HepG2 (cell line): ENCODE data around the gene LIPH. TPM values are rescaled to one million over a fixed set of nuclear protein-coding genes. Genes with fewer than 3 reads are reported as not detected.
A peak's percentile ranks its signal among the peaks of the same experiment; 100 is the strongest.

Experiments
- CBX5 ChIP-seq: sonication (generic); formaldehyde crosslinking; IDR thresholded peaks from 2 replicates; pipeline ENCODE4 v1.4.0; 2020; ENCODE audit warnings: missing genetic modification reagents, borderline replicate concordance
- HOXA3 ChIP-seq: sonication (generic); formaldehyde crosslinking; IDR thresholded peaks from 2 replicates; pipeline ENCODE4 v1.5.0; 2020; ENCODE audit warnings: missing genetic modification reagents
- JUNB ChIP-seq: sonication (generic); formaldehyde crosslinking; IDR thresholded peaks from 2 replicates; pipeline ENCODE4 v1.8.0; 2022; ENCODE audit warnings: missing genetic modification reagents, mild to moderate bottlenecking, borderline replicate concordance
- SYNCRIP ChIP-seq: fragments of 200-400 bp; formaldehyde crosslinking; IDR thresholded peaks from 2 replicates; pipeline ENCODE4 v1.6.1; 2018; ENCODE audit warnings: mild to moderate bottlenecking, low read depth, low read length; ENCODE audit not compliant: insufficient read depth
- TSC22D2 ChIP-seq: sonication (generic); formaldehyde crosslinking; IDR thresholded peaks from 2 replicates; pipeline ENCODE4 v1.5.1; 2020; ENCODE audit warnings: missing genetic modification reagents, mild to moderate bottlenecking, borderline replicate concordance
- ZNF546 ChIP-seq: sonication (generic); formaldehyde crosslinking; conservative IDR thresholded peaks from 2 replicates; pipeline ENCODE4 v1.8.1; 2023; ENCODE audit warnings: mild to moderate bottlenecking, missing genetic modification reagents
- polyA plus RNA-seq, 8 experiments: library from polyadenylated mRNA; depleted of rRNA in 3 of 8; stranded (reverse) in 7 of 8; unstranded in 1 of 8; fragments of >200 nt; fragmentation: Illumina TruSeq in 4 of 8; extraction: Trizol in 4 of 8; gene quantifications; 2 replicates each; pipeline versions ENCODE4 v1.2.1 to v1.2.3, GENCODE V29; 2011 to 2016; ENCODE audit warnings: low read depth in 4 of 8, missing spikeins in 1 of 8, mixed read lengths in 1 of 8; ENCODE audit not compliant: insufficient read depth in 1 of 8
- total RNA-seq, 5 experiments: library from RNA; depleted of rRNA; stranded (reverse); fragments of >200 nt; fragmentation: Illumina TruSeq; extraction: Trizol; gene quantifications; 2 replicates each; pipeline ENCODE4 v1.2.3, GENCODE V29; 2016; ENCODE audit warnings: low read depth in 1 of 5
- TF ChIP-seq, protein P1 (sequence below): sonication (generic); formaldehyde crosslinking; IDR thresholded peaks from 2 replicates; pipeline ENCODE4 v1.5.0; 2020; ENCODE audit warnings: mild to moderate bottlenecking, missing genetic modification reagents, borderline replicate concordance
- TF ChIP-seq, protein P2 (sequence below): sonication (generic); formaldehyde crosslinking; IDR thresholded peaks from 2 replicates; pipeline ENCODE4 v1.9.0; 2021; ENCODE audit warnings: missing genetic modification reagents, borderline replicate concordance
- TF ChIP-seq, protein P3 (sequence below): sonication (generic); formaldehyde crosslinking; IDR thresholded peaks from 2 replicates; pipeline ENCODE4 v1.4.0; 2020; ENCODE audit warnings: missing genetic modification reagents, borderline replicate concordance
- TF ChIP-seq, protein P4 (sequence below): sonication (generic); formaldehyde crosslinking; IDR thresholded peaks from 2 replicates; pipeline ENCODE4 v1.4.0; 2020; ENCODE audit warnings: missing genetic modification reagents

LIPH gene
- total and polyA plus RNA-seq, 2 of the 13 experiments (the other 11 are each of a cell fraction or from before 2014, with no cell fraction given), result 0.09 to 0.34 TPM

DNA sequence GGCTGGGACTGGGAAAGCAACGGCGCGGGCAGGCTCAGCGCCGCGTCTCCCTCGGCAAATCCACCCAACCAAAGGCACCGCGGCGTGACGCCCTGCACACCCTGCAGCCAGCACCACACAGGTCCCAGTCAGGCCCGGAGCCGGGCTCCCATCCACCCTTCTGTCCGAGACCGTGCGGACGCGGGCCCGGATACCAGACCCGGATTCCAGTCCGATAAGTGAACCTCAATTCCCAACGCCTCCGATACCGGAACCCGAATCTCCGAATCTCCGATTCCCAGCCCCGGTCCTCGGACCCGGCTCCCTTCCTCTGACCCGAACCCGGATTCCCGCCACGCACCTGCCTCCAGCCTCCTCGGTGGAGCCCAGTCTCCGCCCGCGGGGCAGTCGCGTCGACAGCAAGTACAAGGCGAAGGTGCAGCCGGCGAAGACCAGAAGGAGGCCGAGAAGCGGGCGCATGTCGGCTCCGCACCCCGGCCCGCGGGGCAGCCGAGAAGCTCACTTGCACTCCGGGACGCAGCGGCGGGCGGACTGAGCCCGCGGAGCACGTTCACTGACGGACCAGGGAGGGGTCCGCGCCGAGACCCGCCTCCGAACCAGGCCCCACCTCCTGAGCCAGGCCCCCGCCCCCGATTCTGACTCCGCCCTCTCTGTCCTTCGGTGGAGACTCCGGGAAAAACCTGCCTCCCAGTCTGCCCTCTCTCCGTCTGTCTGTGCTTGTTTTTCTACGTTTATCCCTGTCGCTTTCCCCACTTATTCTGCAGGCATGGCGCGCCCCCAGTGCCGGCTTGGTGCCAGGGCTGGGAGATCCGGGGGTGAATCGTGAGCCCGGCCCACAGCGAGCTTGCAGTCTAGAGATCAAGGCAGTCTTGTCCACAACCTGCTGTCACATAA is 53.6 kb downstream of the LIPH start, which contains the start of gene TMEM41A (continued):
- TF ChIP-seq, protein P1, sequence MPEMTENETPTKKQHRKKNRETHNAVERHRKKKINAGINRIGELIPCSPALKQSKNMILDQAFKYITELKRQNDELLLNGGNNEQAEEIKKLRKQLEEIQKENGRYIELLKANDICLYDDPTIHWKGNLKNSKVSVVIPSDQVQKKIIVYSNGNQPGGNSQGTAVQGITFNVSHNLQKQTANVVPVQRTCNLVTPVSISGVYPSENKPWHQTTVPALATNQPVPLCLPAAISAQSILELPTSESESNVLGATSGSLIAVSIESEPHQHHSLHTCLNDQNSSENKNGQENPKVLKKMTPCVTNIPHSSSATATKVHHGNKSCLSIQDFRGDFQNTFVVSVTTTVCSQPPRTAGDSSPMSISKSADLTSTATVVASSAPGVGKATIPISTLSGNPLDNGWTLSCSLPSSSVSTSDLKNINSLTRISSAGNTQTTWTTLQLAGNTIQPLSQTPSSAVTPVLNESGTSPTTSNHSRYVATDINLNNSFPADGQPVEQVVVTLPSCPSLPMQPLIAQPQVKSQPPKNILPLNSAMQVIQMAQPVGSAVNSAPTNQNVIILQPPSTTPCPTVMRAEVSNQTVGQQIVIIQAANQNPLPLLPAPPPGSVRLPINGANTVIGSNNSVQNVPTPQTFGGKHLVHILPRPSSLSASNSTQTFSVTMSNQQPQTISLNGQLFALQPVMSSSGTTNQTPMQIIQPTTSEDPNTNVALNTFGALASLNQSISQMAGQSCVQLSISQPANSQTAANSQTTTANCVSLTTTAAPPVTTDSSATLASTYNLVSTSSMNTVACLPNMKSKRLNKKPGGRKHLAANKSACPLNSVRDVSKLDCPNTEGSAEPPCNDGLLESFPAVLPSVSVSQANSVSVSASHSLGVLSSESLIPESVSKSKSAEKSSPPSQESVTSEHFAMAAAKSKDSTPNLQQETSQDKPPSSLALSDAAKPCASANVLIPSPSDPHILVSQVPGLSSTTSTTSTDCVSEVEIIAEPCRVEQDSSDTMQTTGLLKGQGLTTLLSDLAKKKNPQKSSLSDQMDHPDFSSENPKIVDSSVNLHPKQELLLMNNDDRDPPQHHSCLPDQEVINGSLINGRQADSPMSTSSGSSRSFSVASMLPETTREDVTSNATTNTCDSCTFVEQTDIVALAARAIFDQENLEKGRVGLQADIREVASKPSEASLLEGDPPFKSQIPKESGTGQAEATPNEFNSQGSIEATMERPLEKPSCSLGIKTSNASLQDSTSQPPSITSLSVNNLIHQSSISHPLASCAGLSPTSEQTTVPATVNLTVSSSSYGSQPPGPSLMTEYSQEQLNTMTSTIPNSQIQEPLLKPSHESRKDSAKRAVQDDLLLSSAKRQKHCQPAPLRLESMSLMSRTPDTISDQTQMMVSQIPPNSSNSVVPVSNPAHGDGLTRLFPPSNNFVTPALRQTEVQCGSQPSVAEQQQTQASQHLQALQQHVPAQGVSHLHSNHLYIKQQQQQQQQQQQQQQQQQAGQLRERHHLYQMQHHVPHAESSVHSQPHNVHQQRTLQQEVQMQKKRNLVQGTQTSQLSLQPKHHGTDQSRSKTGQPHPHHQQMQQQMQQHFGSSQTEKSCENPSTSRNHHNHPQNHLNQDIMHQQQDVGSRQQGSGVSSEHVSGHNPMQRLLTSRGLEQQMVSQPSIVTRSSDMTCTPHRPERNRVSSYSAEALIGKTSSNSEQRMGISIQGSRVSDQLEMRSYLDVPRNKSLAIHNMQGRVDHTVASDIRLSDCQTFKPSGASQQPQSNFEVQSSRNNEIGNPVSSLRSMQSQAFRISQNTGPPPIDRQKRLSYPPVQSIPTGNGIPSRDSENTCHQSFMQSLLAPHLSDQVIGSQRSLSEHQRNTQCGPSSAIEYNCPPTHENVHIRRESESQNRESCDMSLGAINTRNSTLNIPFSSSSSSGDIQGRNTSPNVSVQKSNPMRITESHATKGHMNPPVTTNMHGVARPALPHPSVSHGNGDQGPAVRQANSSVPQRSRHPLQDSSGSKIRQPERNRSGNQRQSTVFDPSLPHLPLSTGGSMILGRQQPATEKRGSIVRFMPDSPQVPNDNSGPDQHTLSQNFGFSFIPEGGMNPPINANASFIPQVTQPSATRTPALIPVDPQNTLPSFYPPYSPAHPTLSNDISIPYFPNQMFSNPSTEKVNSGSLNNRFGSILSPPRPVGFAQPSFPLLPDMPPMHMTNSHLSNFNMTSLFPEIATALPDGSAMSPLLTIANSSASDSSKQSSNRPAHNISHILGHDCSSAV (CRISPR knock-in tag), result no peak
- TF ChIP-seq TSC22D2 (0 out of 2 replicates have a peak, but pooled peaks have one; percentile 73), ZNF546 (CRISPR knock-in tag) (peak; percentile 44; the same call in 1 of the 2 replicates), CBX5 (peak; percentile 96; the same call in 1 of the 2 replicates), HOXA3 (peak; percentile 89), JUNB (CRISPR knock-in tag) (no peak), SYNCRIP (no peak)
- TF ChIP-seq, protein P2, sequence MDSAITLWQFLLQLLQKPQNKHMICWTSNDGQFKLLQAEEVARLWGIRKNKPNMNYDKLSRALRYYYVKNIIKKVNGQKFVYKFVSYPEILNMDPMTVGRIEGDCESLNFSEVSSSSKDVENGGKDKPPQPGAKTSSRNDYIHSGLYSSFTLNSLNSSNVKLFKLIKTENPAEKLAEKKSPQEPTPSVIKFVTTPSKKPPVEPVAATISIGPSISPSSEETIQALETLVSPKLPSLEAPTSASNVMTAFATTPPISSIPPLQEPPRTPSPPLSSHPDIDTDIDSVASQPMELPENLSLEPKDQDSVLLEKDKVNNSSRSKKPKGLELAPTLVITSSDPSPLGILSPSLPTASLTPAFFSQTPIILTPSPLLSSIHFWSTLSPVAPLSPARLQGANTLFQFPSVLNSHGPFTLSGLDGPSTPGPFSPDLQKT, result no peak
- TF ChIP-seq, protein P3, sequence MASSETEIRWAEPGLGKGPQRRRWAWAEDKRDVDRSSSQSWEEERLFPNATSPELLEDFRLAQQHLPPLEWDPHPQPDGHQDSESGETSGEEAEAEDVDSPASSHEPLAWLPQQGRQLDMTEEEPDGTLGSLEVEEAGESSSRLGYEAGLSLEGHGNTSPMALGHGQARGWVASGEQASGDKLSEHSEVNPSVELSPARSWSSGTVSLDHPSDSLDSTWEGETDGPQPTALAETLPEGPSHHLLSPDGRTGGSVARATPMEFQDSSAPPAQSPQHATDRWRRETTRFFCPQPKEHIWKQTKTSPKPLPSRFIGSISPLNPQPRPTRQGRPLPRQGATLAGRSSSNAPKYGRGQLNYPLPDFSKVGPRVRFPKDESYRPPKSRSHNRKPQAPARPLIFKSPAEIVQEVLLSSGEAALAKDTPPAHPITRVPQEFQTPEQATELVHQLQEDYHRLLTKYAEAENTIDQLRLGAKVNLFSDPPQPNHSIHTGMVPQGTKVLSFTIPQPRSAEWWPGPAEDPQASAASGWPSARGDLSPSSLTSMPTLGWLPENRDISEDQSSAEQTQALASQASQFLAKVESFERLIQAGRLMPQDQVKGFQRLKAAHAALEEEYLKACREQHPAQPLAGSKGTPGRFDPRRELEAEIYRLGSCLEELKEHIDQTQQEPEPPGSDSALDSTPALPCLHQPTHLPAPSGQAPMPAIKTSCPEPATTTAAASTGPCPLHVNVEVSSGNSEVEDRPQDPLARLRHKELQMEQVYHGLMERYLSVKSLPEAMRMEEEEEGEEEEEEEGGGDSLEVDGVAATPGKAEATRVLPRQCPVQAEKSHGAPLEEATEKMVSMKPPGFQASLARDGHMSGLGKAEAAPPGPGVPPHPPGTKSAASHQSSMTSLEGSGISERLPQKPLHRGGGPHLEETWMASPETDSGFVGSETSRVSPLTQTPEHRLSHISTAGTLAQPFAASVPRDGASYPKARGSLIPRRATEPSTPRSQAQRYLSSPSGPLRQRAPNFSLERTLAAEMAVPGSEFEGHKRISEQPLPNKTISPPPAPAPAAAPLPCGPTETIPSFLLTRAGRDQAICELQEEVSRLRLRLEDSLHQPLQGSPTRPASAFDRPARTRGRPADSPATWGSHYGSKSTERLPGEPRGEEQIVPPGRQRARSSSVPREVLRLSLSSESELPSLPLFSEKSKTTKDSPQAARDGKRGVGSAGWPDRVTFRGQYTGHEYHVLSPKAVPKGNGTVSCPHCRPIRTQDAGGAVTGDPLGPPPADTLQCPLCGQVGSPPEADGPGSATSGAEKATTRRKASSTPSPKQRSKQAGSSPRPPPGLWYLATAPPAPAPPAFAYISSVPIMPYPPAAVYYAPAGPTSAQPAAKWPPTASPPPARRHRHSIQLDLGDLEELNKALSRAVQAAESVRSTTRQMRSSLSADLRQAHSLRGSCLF (CRISPR knock-in tag), result peak; percentile 16; the same call in 1 of the 2 replicates
- TF ChIP-seq, protein P4, sequence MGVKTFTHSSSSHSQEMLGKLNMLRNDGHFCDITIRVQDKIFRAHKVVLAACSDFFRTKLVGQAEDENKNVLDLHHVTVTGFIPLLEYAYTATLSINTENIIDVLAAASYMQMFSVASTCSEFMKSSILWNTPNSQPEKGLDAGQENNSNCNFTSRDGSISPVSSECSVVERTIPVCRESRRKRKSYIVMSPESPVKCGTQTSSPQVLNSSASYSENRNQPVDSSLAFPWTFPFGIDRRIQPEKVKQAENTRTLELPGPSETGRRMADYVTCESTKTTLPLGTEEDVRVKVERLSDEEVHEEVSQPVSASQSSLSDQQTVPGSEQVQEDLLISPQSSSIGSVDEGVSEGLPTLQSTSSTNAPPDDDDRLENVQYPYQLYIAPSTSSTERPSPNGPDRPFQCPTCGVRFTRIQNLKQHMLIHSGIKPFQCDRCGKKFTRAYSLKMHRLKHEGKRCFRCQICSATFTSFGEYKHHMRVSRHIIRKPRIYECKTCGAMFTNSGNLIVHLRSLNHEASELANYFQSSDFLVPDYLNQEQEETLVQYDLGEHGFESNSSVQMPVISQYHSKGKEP (CRISPR knock-in tag), result no peak; the same call in none of the 2 replicates
